ENCODE measurements around the gene PAK3. TPM values are rescaled to one million over a fixed set of nuclear protein-coding genes. Genes with fewer than 3 reads are reported as not detected.
A peak's percentile ranks its signal among the peaks of the same experiment; 100 is the strongest.

PAK3 gene
- total RNA-seq, 2 donors from 2014 or later, result 7.1 to 11.6 TPM

DNA sequence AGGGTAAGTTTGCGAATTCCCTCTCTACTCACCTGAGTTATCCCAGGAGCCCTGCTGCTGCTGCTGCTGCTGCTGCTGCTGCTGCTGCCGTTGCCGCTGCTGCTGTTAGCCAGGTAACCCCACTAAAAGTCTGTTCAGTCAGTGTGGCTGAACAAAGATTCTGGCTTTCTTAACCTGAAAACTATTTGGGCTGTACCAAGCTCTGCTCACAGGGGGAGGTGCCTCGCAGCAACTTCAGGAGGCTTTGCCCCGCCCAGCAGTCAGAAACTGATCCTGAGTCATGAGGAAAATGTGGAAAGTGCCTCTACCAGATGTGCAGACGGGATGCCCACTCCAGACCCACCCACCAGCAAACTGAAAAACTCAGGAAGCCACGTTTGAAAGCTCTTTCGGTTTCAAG lies 174.3 kb downstream of the PAK3 start, which contains the start of gene CAPN6:
Gene CAPN6 (minus strand): TSS at position 145 of the 400 bp plus-strand sequence. CDS start 6,547 bp downstream, outside the sequence.
- no peak within 1 kb of the TSS for H3K27ac ChIP-seq
- ATAC-seq (ENCODE audit: insufficient number of reproducible peaks, low FRiP score, low read depth), result no peak

More for the DNA sequence above, 174.3 kb downstream of the PAK3 start, which contains the start of gene CAPN6:
- Histone ChIP-seq H3K4me3 (peak within 1 kb of the TSS; percentile 50), H3K9me3 (no peaks in the 10 kb centered on the region), H3K36me3 (no peaks in the 10 kb centered on the region), H3K4me1 (ENCODE audit: control insufficient read depth in 1 of 2, low read depth in 2 of 2) (no peaks in the 10 kb centered on the region), H3K27me3 (replicated peaks; ENCODE audit: insufficient read depth) (no peaks in the 10 kb centered on the region)
- TF ChIP-seq CTCF (IDR thresholded peaks at IDR 0.05), result no peak
- DNase-seq (ENCODE audit: low spot score), result no peak

Other genes starting within 250 kb of the PAK3 start
- under 1 TPM; 0.14 to 0.63 TPM for gene CAPN6, start 174.3 kb downstream of the PAK3 start, total RNA-seq